Dendritic cell treated with granulocyte-macrophage colony-stimulating factor and Interleukin-4, amounts not matched to agents 40 ng/mL and 50 ng/mL, for 4 days (primary cell): Measurements from ENCODE around the gene HS1BP3.

ENCODE experiments used
- H3K27ac Mint-ChIP-seq: one replicate; pipeline ENCODE4 v1.8.0; 2022; ENCODE audit warnings: mild to moderate bottlenecking, mixed read lengths
- H3K27me3 Mint-ChIP-seq: one replicate; pipeline ENCODE4 v1.8.0; 2022; ENCODE audit warnings: mild to moderate bottlenecking, mixed read lengths
- H3K36me3 Mint-ChIP-seq: one replicate; pipeline ENCODE4 v1.8.0; 2022; ENCODE audit warnings: low read depth, mixed read lengths
- H3K4me1 Mint-ChIP-seq: one replicate; pipeline ENCODE4 v1.8.0; 2022; ENCODE audit warnings: low read depth, mixed read lengths
- H3K4me3 Mint-ChIP-seq: one replicate; pipeline ENCODE4 v1.8.0; 2022; ENCODE audit warnings: mild to moderate bottlenecking, moderate library complexity, mixed read lengths
- H3K9me3 Mint-ChIP-seq: one replicate; pipeline ENCODE4 v1.8.0; 2022; ENCODE audit warnings: mixed read lengths
- intact Hi-C: fragments of 100-400 bp; cut with micrococcal nuclease; formaldehyde crosslinking; loops from one replicate; pipeline ENCODE4 v1.15.0; 2022

HS1BP3 gene

GRCh38 chr2:20670315-20671035, 19.6 kb upstream of the HS1BP3 start:
- intact Hi-C loops = no loop called here
- H3K4me3 Mint-ChIP-seq = peak overlapping the region; percentile 18
- no peaks in the 10 kb centered on the region for H3K36me3 Mint-ChIP-seq
- H3K27me3 Mint-ChIP-seq = peaks cover 92% of the 10 kb centered on the region
- peaks cover 19% of the 10 kb centered on the region for H3K4me1 Mint-ChIP-seq
- no peak overlapping the region for H3K27ac Mint-ChIP-seq
- H3K9me3 Mint-ChIP-seq = no peaks in the 10 kb centered on the region

GRCh38 chr2:20669562-20670314, 18.8 kb upstream of the HS1BP3 start:
- intact Hi-C loops = no loop called here
- peaks cover 92% of the 10 kb centered on the region for H3K27me3 Mint-ChIP-seq
- no peak overlapping the region for H3K27ac Mint-ChIP-seq
- H3K4me1 Mint-ChIP-seq = peaks cover 24% of the 10 kb centered on the region
- no peaks in the 10 kb centered on the region for H3K36me3 Mint-ChIP-seq
- H3K4me3 Mint-ChIP-seq = no peak overlapping the region
- no peaks in the 10 kb centered on the region for H3K9me3 Mint-ChIP-seq

DNA sequence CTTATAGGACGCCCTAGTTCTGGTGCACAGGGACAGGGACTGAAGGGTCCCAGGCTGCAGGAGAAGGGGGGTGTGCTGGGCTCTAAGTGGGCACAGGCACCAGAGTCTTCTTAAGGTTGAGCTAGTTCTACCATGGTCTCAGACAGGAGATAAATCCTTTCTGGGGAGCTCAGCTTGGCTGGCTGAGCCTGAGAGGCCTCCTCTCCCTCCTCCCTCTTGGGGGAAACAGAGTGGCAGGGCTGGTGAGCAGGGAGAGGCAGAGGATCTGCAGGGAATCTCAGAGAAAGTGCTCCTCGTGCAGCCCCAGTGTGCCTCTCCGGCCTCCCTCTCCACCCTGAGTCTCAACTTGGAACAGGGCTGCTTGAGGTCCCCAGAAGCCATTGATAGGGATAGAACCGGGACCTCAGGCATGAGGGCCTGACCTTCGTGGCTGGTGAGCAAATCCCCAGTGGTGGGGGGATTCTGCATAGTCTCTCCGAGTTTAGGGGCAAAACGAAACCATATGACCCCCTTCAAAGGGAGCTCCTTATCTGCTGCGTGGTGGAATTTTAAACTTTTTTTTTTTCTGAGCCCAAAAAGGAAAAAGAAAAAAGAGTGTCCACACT, 18.1 kb upstream of the HS1BP3 start:
- peaks cover 92% of the 10 kb centered on the region for H3K27me3 Mint-ChIP-seq

GRCh38 chr2:20668451-20668850, 17.6 kb upstream of the HS1BP3 start:
- H3K36me3 Mint-ChIP-seq = no peaks in the 10 kb centered on the region
- no peaks in the 10 kb centered on the region for H3K9me3 Mint-ChIP-seq
- no peak overlapping the region for H3K27ac Mint-ChIP-seq
- H3K27me3 Mint-ChIP-seq = peaks cover 92% of the 10 kb centered on the region
- no peak overlapping the region for H3K4me3 Mint-ChIP-seq
- intact Hi-C loops = no loop called here
- peaks cover 24% of the 10 kb centered on the region for H3K4me1 Mint-ChIP-seq

More for the DNA sequence above, 18.1 kb upstream of the HS1BP3 start:
- intact Hi-C loops = no loop called here
- no peak overlapping the region for H3K27ac Mint-ChIP-seq
- H3K4me3 Mint-ChIP-seq = no peak overlapping the region
- peaks cover 24% of the 10 kb centered on the region for H3K4me1 Mint-ChIP-seq
- H3K9me3 Mint-ChIP-seq = no peaks in the 10 kb centered on the region
- H3K36me3 Mint-ChIP-seq = no peaks in the 10 kb centered on the region

DNA sequence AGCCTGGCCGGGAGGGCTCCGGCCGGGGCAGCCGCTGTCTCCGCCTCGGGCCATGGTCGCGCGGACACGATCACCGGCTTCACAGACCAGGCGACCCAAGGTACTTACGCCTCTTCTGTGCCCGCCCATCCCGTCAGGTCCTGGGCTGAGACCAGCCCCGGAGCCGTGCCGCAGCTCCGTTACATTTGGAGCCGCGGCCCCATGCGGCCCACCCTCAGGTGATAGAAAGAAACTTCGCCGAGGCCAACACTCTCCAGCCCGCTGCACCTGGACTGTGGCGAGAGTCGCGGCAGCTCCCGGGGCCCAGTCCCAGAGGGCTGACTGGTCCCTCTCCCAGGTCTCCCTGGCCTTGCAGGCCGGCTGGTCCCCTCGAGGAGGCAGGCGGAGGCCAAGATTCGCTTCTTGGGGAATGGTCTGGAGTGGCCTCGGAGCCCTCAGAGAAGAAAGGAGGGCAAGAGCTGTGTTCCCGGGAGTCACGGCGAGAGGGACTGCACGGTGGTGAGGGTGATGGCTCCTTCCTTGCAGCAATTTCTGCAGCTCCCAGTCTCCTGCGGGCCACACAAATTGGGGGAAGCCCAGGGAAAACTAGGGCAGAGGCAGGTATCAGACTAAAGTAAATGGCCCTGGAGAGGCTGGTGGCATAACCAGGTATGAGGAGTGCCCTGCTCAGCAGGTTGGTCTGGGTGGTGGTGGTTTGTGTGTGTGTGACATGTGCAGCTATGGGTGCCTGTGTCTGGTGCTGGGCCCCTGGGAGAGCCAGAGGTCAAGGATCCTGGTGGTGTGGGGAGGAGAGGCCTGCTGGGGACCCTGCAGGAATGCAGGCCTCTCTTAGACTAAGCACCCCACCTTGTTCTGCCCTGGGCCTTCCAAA, 16.9 kb upstream of the HS1BP3 start:
- intact Hi-C loops = no loop called here
- Mint-ChIP-seq H3K4me1 (peaks cover 24% of the 10 kb centered on the region), H3K4me3 (peak overlapping the region; percentile 14), H3K27me3 (peaks cover 92% of the 10 kb centered on the region), H3K27ac (no peak overlapping the region), H3K9me3 (no peaks in the 10 kb centered on the region), H3K36me3 (no peaks in the 10 kb centered on the region)

GRCh38 chr2:20667151-20667530, 16.2 kb upstream of the HS1BP3 start:
- Mint-ChIP-seq H3K4me3 (no peak overlapping the region), H3K4me1 (peaks cover 24% of the 10 kb centered on the region), H3K9me3 (no peaks in the 10 kb centered on the region)

GRCh38 chr2:20666304-20667150, 15.6 kb upstream of the HS1BP3 start, which contains the start of gene GDF7:
TSS of gene GDF7 (plus strand) at chr2:20667144. CDS start at chr2:20667240, 96 bp downstream.
- no peaks in the 10 kb centered on the region for H3K9me3 Mint-ChIP-seq
- H3K4me3 Mint-ChIP-seq = peak within 1 kb of the TSS; percentile 58
- peaks cover 28% of the 10 kb centered on the region for H3K4me1 Mint-ChIP-seq
- intact Hi-C loops = no loop called here
- no peaks in the 10 kb centered on the region for H3K36me3 Mint-ChIP-seq
- peaks cover 93% of the 10 kb centered on the region for H3K27me3 Mint-ChIP-seq
- H3K27ac Mint-ChIP-seq = no peak within 1 kb of the TSS

More at GRCh38 chr2:20667151-20667530, 16.2 kb upstream of the HS1BP3 start:
- Mint-ChIP-seq H3K27ac (no peak overlapping the region), H3K27me3 (peaks cover 92% of the 10 kb centered on the region), H3K36me3 (no peaks in the 10 kb centered on the region)
- intact Hi-C loops = no loop called here

DNA sequence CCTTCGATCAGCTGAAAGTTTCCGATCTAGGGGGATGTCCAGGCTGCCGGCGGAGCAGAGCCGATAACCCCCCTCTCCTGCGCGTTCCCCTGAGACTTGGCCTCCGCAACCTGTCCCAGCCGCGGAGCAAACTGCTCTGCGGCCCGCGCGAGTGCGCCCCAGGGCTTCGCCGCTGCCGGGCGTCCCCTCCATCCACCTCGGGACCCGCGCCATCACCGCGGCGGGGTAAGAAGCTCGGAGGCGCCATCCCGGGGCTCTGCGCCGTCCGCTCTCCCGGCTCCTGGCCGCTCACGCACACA, 15.1 kb upstream of the HS1BP3 start:
- peaks cover 33% of the 10 kb centered on the region for H3K4me1 Mint-ChIP-seq
- H3K9me3 Mint-ChIP-seq = no peaks in the 10 kb centered on the region
- peaks cover 88% of the 10 kb centered on the region for H3K27me3 Mint-ChIP-seq
- intact Hi-C loops = no loop called here
- peak overlapping the region; percentile 58 for H3K4me3 Mint-ChIP-seq
- H3K27ac Mint-ChIP-seq = no peak overlapping the region
- no peaks in the 10 kb centered on the region for H3K36me3 Mint-ChIP-seq

DNA sequence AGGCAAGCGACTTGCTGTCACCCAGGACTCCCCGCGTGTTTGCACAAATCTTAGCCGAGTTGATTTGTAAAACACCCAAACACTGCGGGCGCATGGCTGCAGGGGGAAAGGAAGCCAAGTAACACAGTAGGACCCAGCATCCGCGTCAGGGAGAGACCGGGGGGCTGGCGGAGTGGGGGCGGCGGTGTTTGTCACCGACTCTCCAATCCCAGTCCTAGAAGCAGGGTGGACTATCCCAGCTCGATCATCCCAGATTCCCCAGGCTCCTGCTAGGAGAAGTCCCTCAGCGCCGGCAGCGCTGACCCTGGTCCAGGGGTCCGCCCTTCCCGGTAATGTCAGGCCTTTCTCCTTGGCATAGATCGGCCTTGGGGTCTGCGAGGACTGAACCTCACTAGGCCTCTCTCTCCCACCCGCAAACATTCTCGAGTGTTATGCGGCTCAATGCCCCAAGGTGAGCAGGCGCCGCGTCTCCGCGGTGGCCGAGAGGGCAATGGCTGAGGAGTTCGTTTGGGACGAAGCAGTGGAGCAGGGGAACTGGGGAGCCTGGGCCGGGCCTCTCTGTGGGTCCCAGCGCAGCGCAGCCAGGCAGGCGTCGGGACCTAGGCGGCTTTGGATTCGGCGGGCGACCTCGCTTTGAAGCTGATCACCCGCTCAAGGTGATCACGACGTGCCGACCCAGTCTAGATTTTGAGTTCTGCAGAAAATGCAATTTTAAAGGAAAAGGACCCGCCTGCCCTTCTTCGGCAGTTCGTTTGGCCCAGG, 14.5 kb upstream of the HS1BP3 start:
- Mint-ChIP-seq H3K27me3 (peaks cover 84% of the 10 kb centered on the region), H3K4me3 (no peak overlapping the region), H3K9me3 (no peaks in the 10 kb centered on the region), H3K27ac (no peak overlapping the region), H3K36me3 (no peaks in the 10 kb centered on the region), H3K4me1 (peaks cover 39% of the 10 kb centered on the region)
- intact Hi-C loops = no loop called here

GRCh38 chr2:20664431-20665242, 13.7 kb upstream of the HS1BP3 start:
- H3K4me1 Mint-ChIP-seq = peaks cover 40% of the 10 kb centered on the region
- H3K36me3 Mint-ChIP-seq = no peaks in the 10 kb centered on the region
- no peaks in the 10 kb centered on the region for H3K9me3 Mint-ChIP-seq
- H3K4me3 Mint-ChIP-seq = no peak overlapping the region
- H3K27me3 Mint-ChIP-seq = peaks cover 79% of the 10 kb centered on the region
- intact Hi-C loops = no loop called here
- no peak overlapping the region for H3K27ac Mint-ChIP-seq

DNA sequence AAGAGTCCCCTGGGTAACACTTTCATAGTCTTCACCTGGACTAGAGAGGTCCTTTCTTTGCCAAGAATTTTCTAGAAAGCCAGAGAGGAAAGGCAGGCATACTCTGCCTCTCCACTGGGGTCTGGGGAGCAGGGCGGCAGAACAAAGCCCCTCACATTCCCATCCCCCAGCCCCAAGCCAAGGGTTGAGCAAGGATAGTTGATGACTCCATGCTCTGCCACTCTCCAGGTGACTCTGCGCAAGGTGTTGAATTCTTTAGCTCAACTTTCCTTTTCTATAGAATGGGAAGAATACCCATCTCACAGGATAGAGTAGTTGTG, 13.1 kb upstream of the HS1BP3 start:
- peaks cover 78% of the 10 kb centered on the region for H3K27me3 Mint-ChIP-seq
- peaks cover 35% of the 10 kb centered on the region for H3K4me1 Mint-ChIP-seq
- H3K36me3 Mint-ChIP-seq = no peaks in the 10 kb centered on the region
- H3K27ac Mint-ChIP-seq = no peak overlapping the region
- H3K9me3 Mint-ChIP-seq = no peaks in the 10 kb centered on the region
- no peak overlapping the region for H3K4me3 Mint-ChIP-seq
- intact Hi-C loops = no loop called here
